Subcutaneous abdominal adipose tissue (tissue), 5 donors: Measurements from ENCODE around the gene ALG13.
"Not testable (repeated sequence)": the region's sequence is repeated elsewhere in the genome, so short reads cannot be mapped to it uniquely, and the experiment has no call there.

ENCODE experiments used
- H3K27ac ChIP-seq: one replicate; pipeline ENCODE4 v1.7.0; 2013; ENCODE audit warnings: low read depth, mild to moderate bottlenecking, inconsistent platforms, low read length, moderate library complexity
- H3K27me3 ChIP-seq, 5 donors: one replicate each; pipeline ENCODE4 v1.7.0; 2013; ENCODE audit warnings: low read length in 5 of 5, inconsistent platforms in 1 of 5; ENCODE audit not compliant: control insufficient read depth in 5 of 5, insufficient read depth in 4 of 5
- H3K36me3 ChIP-seq, 5 donors: one replicate each; pipeline ENCODE4 v1.7.0; 2013; ENCODE audit warnings: low read length in 5 of 5; ENCODE audit not compliant: control insufficient read depth in 5 of 5, insufficient read depth in 5 of 5
- H3K4me1 ChIP-seq, 5 donors: one replicate each; pipeline ENCODE4 v1.7.0; 2013; ENCODE audit warnings: low read length in 5 of 5, mild to moderate bottlenecking in 3 of 5, moderate library complexity in 1 of 5; ENCODE audit not compliant: control insufficient read depth in 5 of 5, insufficient read depth in 5 of 5
- H3K4me3 ChIP-seq, 5 donors: one replicate each; pipeline ENCODE4 v1.7.0; 2013; ENCODE audit warnings: low read length in 5 of 5, low read depth in 1 of 5
- H3K9ac ChIP-seq, 5 donors: one replicate each; pipeline ENCODE4 v1.7.0; 2013; ENCODE audit warnings: low read length in 5 of 5, mild to moderate bottlenecking in 4 of 5, moderate library complexity in 3 of 5
- H3K9me3 ChIP-seq, 5 donors: one replicate each; pipeline ENCODE4 v1.7.0; 2013; ENCODE audit warnings: low read length in 5 of 5; ENCODE audit not compliant: control insufficient read depth in 5 of 5
- donor health status: healthy.
- donor health status: healthy.
- donor health status: healthy.
- donor health status: healthy.
- donor health status: healthy.

Gene ALG13

DNA sequence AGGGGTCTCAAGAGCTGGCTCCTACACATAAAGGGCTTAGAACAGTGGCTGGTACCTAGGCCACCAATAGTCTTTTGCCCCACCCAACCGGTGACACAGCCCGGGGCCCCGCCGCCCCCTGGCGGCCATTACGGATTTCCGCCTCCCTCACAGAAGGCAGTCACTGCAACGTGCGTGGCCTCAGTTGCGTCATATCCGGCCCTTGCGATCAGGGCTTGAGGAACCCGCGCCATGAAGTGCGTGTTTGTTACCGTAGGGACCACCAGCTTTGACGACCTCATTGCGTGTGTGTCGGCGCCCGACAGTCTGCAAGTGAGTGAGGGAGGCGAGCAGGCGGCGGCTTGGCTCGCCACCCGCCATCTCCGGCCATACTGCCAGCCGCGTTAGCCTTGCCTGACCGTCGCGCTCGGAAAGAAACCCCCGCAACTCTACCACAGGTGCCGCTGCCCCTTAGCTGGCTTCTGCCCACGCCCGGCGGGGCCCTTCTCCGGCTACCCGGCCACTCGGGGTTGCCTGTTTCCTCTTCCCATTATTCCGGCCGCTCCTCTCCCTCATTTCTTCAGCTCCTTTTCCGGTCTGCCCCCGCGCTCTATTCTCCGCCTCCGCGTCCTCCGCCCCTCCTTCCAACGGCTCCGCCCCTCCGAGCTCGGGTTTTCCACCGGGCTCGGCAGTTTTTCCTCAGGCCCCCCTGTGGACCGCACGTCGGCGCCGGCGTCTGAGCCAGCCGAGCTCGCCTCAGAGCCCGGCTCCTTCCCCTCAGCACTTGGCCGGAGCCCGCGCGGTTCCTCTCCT lies at the start of gene ALG13:
Gene ALG13 (plus strand): TSS at position 183 of the 792 bp plus-strand sequence. CDS start 49 bp downstream, at position 232.
- no peaks in the 10 kb centered on the region for H3K9me3 ChIP-seq
- peaks cover 9 to 22% (median 17%) of the 10 kb centered on the region in 5 donors for H3K36me3 ChIP-seq
- peak within 1 kb of the TSS in 4 of 5 donors; percentile 83 to 96 (median 94) for H3K9ac ChIP-seq
- H3K27ac ChIP-seq: peak within 1 kb of the TSS; percentile 92
- H3K27me3 ChIP-seq: peaks cover 0 to 6% (median 0%) of the 10 kb centered on the region in 5 donors
- H3K4me1 ChIP-seq: peaks cover 0 to 10% (median 6%) of the 10 kb centered on the region in 5 donors
- peak within 1 kb of the TSS; percentile 77 to 91 (median 80) for H3K4me3 ChIP-seq

DNA sequence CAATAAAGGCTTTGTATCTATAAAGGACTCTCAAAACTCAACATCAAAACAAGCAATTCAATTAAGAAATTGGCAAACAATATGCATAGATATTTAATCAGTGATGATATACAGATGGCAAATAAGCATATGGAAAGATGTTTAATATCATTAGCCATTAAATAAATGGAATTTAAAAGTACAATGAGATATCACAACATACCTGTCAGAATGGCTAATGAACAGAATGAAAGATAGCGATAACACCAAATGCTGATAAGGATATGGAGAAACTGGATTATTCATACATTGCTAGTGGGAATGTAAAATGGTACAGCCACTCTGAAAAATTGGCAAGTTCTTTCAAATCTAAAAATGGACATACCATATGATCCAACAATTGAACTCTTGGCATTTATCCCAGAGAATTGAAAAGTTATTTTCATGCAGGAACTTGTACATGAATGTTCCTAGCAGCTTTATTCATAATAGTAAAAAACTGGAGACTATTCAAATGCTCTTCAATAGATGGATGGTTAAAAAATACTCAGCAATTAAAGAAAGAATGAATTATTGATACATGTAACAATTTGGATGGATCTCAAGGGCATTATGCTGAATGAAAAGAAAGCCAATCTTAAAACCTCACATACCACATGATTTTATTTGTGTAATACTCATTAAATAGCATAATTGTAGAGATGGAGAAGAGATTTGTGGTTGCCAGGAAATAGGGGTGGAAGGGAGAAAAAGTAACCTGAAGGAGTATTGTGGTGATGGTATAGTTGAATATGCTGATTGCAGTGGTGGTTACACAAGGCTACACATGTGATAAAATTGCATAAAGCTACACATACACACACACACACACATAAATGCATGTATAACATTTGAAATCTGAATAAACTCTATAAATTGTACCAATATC lies 45.9 kb upstream of the ALG13 start:
- Histone ChIP-seq H3K36me3 (no peaks in the 10 kb centered on the region), H3K9ac (no peak overlapping the region), H3K27ac (no peak overlapping the region), H3K4me1 (peaks cover 0 to 3% (median 0%) of the 10 kb centered on the region in 5 donors), H3K4me3 (no peak overlapping the region), H3K9me3 (no peaks in the 10 kb centered on the region), H3K27me3 (peaks cover 0 to 4% (median 0%) of the 10 kb centered on the region in 5 donors)

DNA sequence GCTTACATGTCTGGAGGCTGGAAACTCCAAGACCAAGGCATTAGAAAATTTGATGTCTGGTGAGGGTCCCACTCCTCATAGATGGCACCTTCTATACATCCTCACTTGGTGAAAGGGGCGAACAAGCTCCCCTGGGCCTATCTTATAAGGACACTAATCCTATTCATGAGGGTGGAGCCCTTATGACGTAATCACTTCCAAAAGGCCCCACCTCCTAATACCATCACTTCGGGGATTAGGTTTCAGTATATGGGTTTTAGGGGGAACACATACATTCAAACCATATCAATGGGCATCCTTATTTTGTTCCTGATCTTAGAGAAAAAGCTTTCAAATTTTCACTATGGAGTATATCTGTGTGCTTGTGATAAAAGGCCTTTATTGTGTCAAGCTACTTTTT lies 39.0 kb upstream of the ALG13 start:
- Histone ChIP-seq H3K4me3 (no peak overlapping the region), H3K36me3 (no peaks in the 10 kb centered on the region), H3K9ac (no peak overlapping the region), H3K27ac (no peak overlapping the region), H3K27me3 (peaks cover 0 to 4% (median 0%) of the 10 kb centered on the region in 5 donors), H3K4me1 (no peaks in the 10 kb centered on the region), H3K9me3 (no peaks in the 10 kb centered on the region)

DNA sequence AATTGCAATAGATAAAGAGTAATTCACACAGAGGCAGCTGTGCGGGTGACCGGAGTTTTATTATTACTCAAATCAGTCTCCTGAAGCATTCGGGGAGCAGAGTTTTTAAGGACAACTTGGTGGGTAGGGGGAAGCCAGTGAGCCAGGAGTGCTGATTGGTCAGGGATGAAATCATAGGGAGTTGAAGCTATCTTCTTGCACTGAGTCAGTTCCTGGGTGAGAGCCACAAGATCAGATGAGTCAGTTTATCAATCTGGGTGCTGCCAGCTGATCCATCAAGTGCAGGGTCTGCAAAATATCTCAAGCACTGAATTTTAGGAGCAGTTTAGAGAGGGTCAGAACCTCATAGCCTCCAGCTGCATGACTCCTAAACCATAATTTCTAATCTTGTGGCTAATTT lies 35.8 kb upstream of the ALG13 start:
- peaks cover 0 to 11% (median 7%) of the 10 kb centered on the region in 5 donors for H3K27me3 ChIP-seq
- not testable (repeated sequence) for H3K27ac ChIP-seq, H3K36me3 ChIP-seq, H3K9ac ChIP-seq, H3K4me3 ChIP-seq, H3K9me3 ChIP-seq, H3K4me1 ChIP-seq

DNA sequence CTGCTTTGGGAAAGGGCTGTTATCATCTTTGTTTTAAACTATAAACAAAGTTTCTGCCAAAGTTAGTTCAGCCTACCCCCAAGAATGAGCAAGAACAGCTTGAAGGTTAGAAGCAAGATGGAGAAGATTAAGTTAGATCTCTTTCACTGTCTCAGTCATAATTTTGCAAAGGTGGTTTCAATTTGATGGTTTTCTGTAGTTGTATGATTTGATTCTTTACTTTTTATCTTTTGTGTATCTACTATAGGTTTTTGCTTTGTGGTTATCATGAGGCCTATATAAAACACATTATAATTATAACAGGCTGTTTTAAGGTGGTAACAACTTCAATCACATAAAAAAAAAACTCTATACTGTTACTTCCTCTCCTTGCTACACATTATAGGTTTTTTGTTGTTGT lies 35.4 kb upstream of the ALG13 start:
- H3K27me3 ChIP-seq: peaks cover 0 to 11% (median 7%) of the 10 kb centered on the region in 5 donors
- H3K4me3 ChIP-seq: no peak overlapping the region
- peaks cover 0 to 5% (median 3%) of the 10 kb centered on the region in 5 donors for H3K9me3 ChIP-seq

DNA sequence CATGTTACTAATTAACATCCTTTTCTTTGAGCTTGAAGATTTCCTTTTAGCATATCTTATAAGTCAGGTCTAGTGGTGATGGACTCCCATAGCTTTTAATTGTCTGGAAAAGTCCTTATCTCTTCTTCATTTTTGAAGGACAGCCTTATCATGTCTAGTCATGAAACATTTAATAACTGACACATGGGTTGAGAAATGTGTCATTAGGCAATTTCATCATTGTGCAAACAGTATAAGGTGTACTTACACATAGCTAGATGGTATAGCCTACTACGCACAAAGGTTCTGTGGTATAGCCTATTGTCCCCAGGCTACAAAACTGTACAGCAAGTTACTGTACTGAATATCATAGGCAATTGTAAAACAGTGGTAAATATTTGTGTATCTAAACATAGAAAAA lies 34.5 kb upstream of the ALG13 start:
- Histone ChIP-seq H3K27me3 (peaks cover 0 to 11% (median 9%) of the 10 kb centered on the region in 5 donors), H3K4me3 (no peak overlapping the region), H3K9ac (no peak overlapping the region), H3K27ac (no peak overlapping the region), H3K4me1 (no peaks in the 10 kb centered on the region), H3K9me3 (peaks cover 0 to 5% (median 3%) of the 10 kb centered on the region in 5 donors), H3K36me3 (no peaks in the 10 kb centered on the region)

More for the DNA sequence above, 35.4 kb upstream of the ALG13 start:
- H3K36me3 ChIP-seq: no peaks in the 10 kb centered on the region
- H3K9ac ChIP-seq: no peak overlapping the region
- no peak overlapping the region for H3K27ac ChIP-seq
- no peaks in the 10 kb centered on the region for H3K4me1 ChIP-seq

DNA sequence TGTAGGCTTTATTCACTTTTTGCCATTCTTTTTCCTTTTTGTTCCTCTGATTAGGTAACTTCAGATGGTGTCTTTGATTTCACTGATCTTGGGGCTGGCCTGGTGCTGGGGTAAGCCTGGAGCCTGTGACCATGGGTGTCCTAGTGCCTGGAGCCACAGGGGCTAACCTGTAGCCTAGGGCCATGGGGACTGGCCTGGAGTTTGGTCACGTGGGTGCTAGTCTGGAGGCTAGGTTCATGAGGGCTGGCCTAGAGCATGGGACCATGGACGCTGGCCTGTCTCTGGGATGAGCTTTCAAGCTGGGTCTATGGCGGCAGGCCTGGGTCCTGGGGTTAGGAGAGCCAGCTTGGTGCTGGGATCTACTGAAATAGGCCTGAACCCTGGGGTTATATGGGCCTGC lies 32.2 kb upstream of the ALG13 start:
- Histone ChIP-seq H3K27ac (no peak overlapping the region), H3K9ac (no peak overlapping the region), H3K36me3 (no peaks in the 10 kb centered on the region), H3K27me3 (peaks cover 0 to 11% (median 11%) of the 10 kb centered on the region in 5 donors), H3K4me3 (no peak overlapping the region), H3K9me3 (peaks cover 0 to 5% (median 3%) of the 10 kb centered on the region in 5 donors), H3K4me1 (no peaks in the 10 kb centered on the region)

DNA sequence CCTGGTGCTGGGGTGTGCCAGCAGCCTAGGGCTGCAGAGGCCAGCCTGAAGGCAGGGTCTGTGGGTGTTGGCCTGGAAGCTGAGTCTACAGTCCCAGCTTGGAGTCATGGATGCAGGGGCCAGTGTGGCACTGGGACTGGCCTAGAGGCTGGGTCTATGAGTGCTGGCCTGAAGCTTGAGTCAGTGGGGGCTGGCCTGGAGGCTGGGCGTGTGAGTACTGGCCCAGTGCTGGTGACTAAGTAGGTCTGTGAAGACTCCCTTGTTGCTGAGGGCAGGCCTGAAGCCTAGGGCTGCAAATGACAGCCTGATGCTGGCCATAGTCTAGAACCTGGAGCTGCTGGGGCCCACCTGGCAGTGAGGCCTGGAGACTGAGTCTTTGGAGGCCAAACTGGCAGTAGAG lies 31.3 kb upstream of the ALG13 start:
- Histone ChIP-seq H3K27ac (no peak overlapping the region), H3K27me3 (peaks cover 0 to 11% (median 11%) of the 10 kb centered on the region in 5 donors), H3K9me3 (peaks cover 0 to 5% (median 3%) of the 10 kb centered on the region in 5 donors), H3K4me1 (no peaks in the 10 kb centered on the region), H3K9ac (no peak overlapping the region), H3K4me3 (no peak overlapping the region), H3K36me3 (no peaks in the 10 kb centered on the region)

DNA sequence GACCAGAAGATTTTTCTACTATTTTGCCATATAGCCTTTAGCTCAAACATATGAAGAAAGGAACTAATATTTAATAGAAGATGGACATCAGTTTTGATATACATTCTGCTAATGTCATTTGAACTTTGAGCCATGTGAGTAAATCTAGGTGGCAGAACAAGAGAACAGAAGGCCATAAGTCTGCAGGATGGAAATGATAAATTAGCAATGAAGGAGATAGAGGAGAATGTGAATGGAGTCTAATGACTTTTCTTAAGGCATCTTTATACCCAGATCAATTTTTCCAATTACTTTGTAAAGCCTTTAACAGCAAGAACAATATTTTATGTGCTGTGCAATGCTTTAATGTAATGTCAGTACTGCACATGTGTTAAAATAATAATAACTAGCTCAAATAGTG lies 30.1 kb upstream of the ALG13 start:
- H3K36me3 ChIP-seq: no peaks in the 10 kb centered on the region
- H3K9me3 ChIP-seq: peaks cover 0 to 5% (median 3%) of the 10 kb centered on the region in 5 donors

More for the DNA sequence above, 30.1 kb upstream of the ALG13 start:
- Histone ChIP-seq H3K4me1 (no peaks in the 10 kb centered on the region), H3K27ac (no peak overlapping the region), H3K27me3 (peaks cover 0 to 11% (median 11%) of the 10 kb centered on the region in 5 donors), H3K4me3 (no peak overlapping the region), H3K9ac (no peak overlapping the region)
